ENCODE data around the gene DNAAF2. TPM values are rescaled to one million over a fixed set of nuclear protein-coding genes. Genes with fewer than 3 reads are reported as not detected.
"Not testable (repeated sequence)": the region's sequence is repeated elsewhere in the genome, so short reads cannot be mapped to it uniquely, and the experiment has no call there.

DNAAF2 gene
- total RNA-seq, 1 experiment from 2014 or later: 9.9 TPM

DNA sequence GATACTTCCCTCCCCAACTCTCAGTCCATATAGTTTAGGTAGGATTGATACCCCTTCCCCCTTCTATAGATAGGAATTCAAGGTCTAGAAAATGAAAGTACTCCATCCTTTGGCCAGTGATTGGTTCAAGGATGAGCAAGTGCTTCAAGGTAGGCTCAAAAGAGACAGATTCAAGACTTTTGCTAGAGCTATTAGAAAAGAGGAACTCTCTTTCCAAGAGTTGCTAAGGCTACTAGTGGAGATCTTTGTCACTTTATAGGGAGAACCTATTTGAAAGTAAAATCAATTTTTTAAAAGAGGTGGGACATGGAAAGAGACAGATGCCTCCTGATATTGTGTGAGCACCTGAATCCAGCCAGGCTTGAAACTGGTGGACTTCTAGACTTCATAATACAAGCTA, 35.4 kb upstream of the DNAAF2 start:
- no peaks in the 10 kb centered on the region for H3K9me3 Mint-ChIP-seq (ENCODE audit: unreplicated experiment)
- ChIA-PET CTCF (no interaction called here), POLR2A (no interaction called here)
- H3K27ac Mint-ChIP-seq (ENCODE audit: low read depth, unreplicated experiment): no peak overlapping the region
- peaks cover 12% of the 10 kb centered on the region for H3K36me3 Mint-ChIP-seq (ENCODE audit: insufficient read depth, unreplicated experiment)
- TF ChIP-seq, protein P1, sequence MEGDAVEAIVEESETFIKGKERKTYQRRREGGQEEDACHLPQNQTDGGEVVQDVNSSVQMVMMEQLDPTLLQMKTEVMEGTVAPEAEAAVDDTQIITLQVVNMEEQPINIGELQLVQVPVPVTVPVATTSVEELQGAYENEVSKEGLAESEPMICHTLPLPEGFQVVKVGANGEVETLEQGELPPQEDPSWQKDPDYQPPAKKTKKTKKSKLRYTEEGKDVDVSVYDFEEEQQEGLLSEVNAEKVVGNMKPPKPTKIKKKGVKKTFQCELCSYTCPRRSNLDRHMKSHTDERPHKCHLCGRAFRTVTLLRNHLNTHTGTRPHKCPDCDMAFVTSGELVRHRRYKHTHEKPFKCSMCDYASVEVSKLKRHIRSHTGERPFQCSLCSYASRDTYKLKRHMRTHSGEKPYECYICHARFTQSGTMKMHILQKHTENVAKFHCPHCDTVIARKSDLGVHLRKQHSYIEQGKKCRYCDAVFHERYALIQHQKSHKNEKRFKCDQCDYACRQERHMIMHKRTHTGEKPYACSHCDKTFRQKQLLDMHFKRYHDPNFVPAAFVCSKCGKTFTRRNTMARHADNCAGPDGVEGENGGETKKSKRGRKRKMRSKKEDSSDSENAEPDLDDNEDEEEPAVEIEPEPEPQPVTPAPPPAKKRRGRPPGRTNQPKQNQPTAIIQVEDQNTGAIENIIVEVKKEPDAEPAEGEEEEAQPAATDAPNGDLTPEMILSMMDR (IDR thresholded peaks at IDR 0.05; ENCODE audit: unreplicated experiment): no peak
- BruUV-seq (replicated peaks): no TSS peak
- intact Hi-C loops (cut with micrococcal nuclease): no loop called here
- no peaks in the 10 kb centered on the region for H3K4me1 Mint-ChIP-seq (ENCODE audit: insufficient read depth, unreplicated experiment)
- DNase-seq (ENCODE audit: unreplicated experiment): no peak
- no peak overlapping the region for H3K4me3 Mint-ChIP-seq (ENCODE audit: unreplicated experiment)
- H3K27me3 Mint-ChIP-seq (ENCODE audit: insufficient read depth, unreplicated experiment): no peaks in the 10 kb centered on the region

GRCh38 chr14:49659526-49660455, 24.7 kb upstream of the DNAAF2 start:
- no peak overlapping the region for H3K27ac Mint-ChIP-seq (ENCODE audit: low read depth, unreplicated experiment)
- no TSS peak for BruUV-seq (replicated peaks)
- no peaks in the 10 kb centered on the region for H3K4me1 Mint-ChIP-seq (ENCODE audit: insufficient read depth, unreplicated experiment)
- H3K4me3 Mint-ChIP-seq (ENCODE audit: unreplicated experiment): no peak overlapping the region
- peaks cover 4% of the 10 kb centered on the region for H3K36me3 Mint-ChIP-seq (ENCODE audit: insufficient read depth, unreplicated experiment)
- CTCF ChIA-PET: no interaction called here
- no peaks in the 10 kb centered on the region for H3K27me3 Mint-ChIP-seq (ENCODE audit: insufficient read depth, unreplicated experiment)
- H3K9me3 Mint-ChIP-seq (ENCODE audit: unreplicated experiment): no peaks in the 10 kb centered on the region
- peak; percentile 14 for DNase-seq (ENCODE audit: unreplicated experiment)
- TF ChIP-seq, protein P1 (IDR thresholded peaks at IDR 0.05; ENCODE audit: unreplicated experiment): no peak
- intact Hi-C loops (cut with micrococcal nuclease): no loop called here
- POLR2A ChIA-PET: interaction anchor here (0.6 to 1.7 kb wide), 4 partner anchors 21 to 108 kb away, joined by 3 to 4 read pairs (median 3); partner anchors contain the start of genes DNAAF2, KLHDC2 and RPS29

DNA sequence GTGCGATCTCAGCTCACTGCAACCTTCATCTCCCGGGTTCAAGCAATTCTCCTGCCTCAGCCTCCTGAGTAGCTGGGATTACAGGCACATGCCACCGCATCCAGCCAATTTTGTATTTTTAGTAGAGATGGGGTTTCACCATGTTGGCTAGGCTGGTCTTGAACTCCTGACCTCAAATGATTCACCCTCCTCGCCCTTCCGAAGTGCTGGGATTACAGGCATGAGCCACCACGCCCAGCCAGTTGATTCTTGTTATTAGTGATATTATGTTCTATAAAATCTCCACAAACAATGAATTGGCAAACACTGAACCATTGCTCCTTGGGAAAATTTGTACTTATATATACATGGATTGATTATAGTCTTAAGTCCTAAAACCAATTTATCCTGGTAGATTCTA, 22.5 kb upstream of the DNAAF2 start:
- intact Hi-C loops (cut with micrococcal nuclease): not testable (repeated sequence)
- POLR2A ChIA-PET: interaction anchor here (0.6 kb wide), 1 partner anchor 529 kb away, joined by 3 read pairs; no protein-coding TSS in a partner anchor
- H3K27ac Mint-ChIP-seq (ENCODE audit: low read depth, unreplicated experiment): peak overlapping the region; percentile 27

DNA sequence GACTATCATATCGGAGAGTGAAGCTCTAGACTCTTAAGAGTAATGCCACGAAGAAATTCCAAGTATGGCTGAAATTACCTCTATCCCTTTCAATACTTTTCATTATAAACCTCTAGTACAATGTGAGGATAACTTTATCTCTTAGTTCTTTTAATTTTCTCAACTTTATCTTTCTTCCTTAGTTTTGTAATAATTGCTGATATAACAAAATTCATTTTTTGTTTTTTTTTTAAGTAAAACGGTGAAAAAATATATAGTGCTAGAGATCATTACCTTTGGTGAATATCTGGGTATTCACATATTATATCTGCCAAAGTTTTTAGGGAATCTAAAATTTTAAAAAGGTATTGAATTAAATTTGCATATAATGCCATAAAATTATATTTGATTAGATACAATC, 19.5 kb upstream of the DNAAF2 start:
- H3K27me3 Mint-ChIP-seq (ENCODE audit: insufficient read depth, unreplicated experiment): no peaks in the 10 kb centered on the region
- POLR2A ChIA-PET: interaction anchor here (1.2 kb wide), 1 partner anchor 113 kb away, joined by 4 read pairs; the partner anchor contains the start of gene KLHDC2
- H3K4me3 Mint-ChIP-seq (ENCODE audit: unreplicated experiment): no peak overlapping the region
- H3K9me3 Mint-ChIP-seq (ENCODE audit: unreplicated experiment): no peaks in the 10 kb centered on the region
- peaks cover 18% of the 10 kb centered on the region for H3K36me3 Mint-ChIP-seq (ENCODE audit: insufficient read depth, unreplicated experiment)
- DNase-seq (ENCODE audit: unreplicated experiment): no peak
- CTCF ChIA-PET: interaction anchor here (0.6 to 1.0 kb wide), 3 partner anchors 8 to 69 kb away, joined by 3 to 4 read pairs (median 4); no protein-coding TSS in a partner anchor
- intact Hi-C loops (cut with micrococcal nuclease): no loop called here
- no TSS peak for BruUV-seq (replicated peaks)
- TF ChIP-seq, protein P1 (IDR thresholded peaks at IDR 0.05; ENCODE audit: unreplicated experiment): no peak
- no peaks in the 10 kb centered on the region for H3K4me1 Mint-ChIP-seq (ENCODE audit: insufficient read depth, unreplicated experiment)
- H3K27ac Mint-ChIP-seq (ENCODE audit: low read depth, unreplicated experiment): no peak overlapping the region

More for the DNA sequence above, 22.5 kb upstream of the DNAAF2 start:
- peak; percentile 47 for DNase-seq (ENCODE audit: unreplicated experiment)
- CTCF ChIA-PET: interaction anchor here (1.8 kb wide), 1 partner anchor 23 kb away, joined by 4 read pairs; the partner anchor contains the start of gene DNAAF2
- not testable (repeated sequence) for BruUV-seq (replicated peaks); H3K36me3 Mint-ChIP-seq (ENCODE audit: insufficient read depth, unreplicated experiment); H3K4me1 Mint-ChIP-seq (ENCODE audit: insufficient read depth, unreplicated experiment); H3K27me3 Mint-ChIP-seq (ENCODE audit: insufficient read depth, unreplicated experiment); H3K9me3 Mint-ChIP-seq (ENCODE audit: unreplicated experiment); H3K4me3 Mint-ChIP-seq (ENCODE audit: unreplicated experiment)
